HepG2 (cell line): ENCODE measurements around the gene TUBA8. TPM values are rescaled to one million over a fixed set of nuclear protein-coding genes. Genes with fewer than 3 reads are reported as not detected.
A peak's percentile ranks its signal among the peaks of the same experiment; 100 is the strongest.

Experiments
- ATAC-seq: fragments of 200-7000 bp; cut with Tn5 transposase; 3 replicates; pipeline ENCODE4 v1.9.1; 2020; ENCODE audit warnings: mild to moderate bottlenecking, moderate library complexity
- BruUV-seq: library from RNA; stranded (reverse); fragments of 400-500 nt; replicated peaks from 2 replicates; lab custom pipeline; 2021; lab: Mats Ljungman, UMichigan
- CTCF ChIA-PET: fragments of 300-600 bp; formaldehyde crosslinking; extraction: SDS; loops from one replicate; lab custom pipeline; 2021; ENCODE audit warnings: low total read pairs, inconsistent platforms, low intra/inter-chr PET ratio; lab: Yijun Ruan, JAX
- POLR2A ChIA-PET: fragments of 350-600 bp; sonication (Branson Sonifier 250); formaldehyde crosslinking; loops from one replicate; lab custom pipeline; 2020; ENCODE audit warnings: antibody characterized with exemption, inconsistent platforms; lab: Yijun Ruan, JAX
- DNase-seq: peaks from one replicate; pipeline ENCODE4 v3.0.0-alpha.2; 2015; ENCODE audit warnings: low spot score
- FAIRE-seq: peaks from 3 replicates; lab custom pipeline; 2011; peaks lifted over from hg19 to GRCh38; lab: Jason Lieb, UNC
- H2AFZ ChIP-seq: one replicate; pipeline ENCODE4 v1.6.1; 2011; ENCODE audit warnings: low read length, inconsistent platforms
- H3K27ac ChIP-seq: fragments of 300-600 bp; 3 replicates; pipeline ENCODE4 v1.8.0; 2011; ENCODE audit warnings: mixed run types, mild to moderate bottlenecking, mixed read lengths, low read length, inconsistent platforms; ENCODE audit not compliant: insufficient read depth; ENCODE audit errors: extremely low read length
- H3K27me3 ChIP-seq, 2 experiments: fragments of 200-600 bp in 1 of 2; 2 replicates in 1 of 2; 3 replicates in 1 of 2; pipeline versions ENCODE4 v1.6.0 to v1.8.0; 2011; ENCODE audit warnings: low read length in 2 of 2, mild to moderate bottlenecking in 2 of 2, moderate library complexity in 2 of 2, inconsistent platforms in 1 of 2; ENCODE audit not compliant: insufficient read depth in 2 of 2, control insufficient read depth in 1 of 2
- H3K36me3 ChIP-seq, 2 experiments: fragments of 200-600 bp in 1 of 2; replicated peaks in 1 of 2; 2 replicates in 1 of 2; 3 replicates in 1 of 2; pipeline versions ENCODE4 v1.5.1 to v1.8.0; 2011; ENCODE audit warnings: low read length in 2 of 2, inconsistent platforms in 1 of 2; ENCODE audit not compliant: insufficient read depth in 2 of 2, control insufficient read depth in 1 of 2
- H3K4me1 ChIP-seq: 2 replicates; pipeline ENCODE4 v1.5.1; 2012; ENCODE audit warnings: low read length, inconsistent platforms; ENCODE audit not compliant: insufficient read depth
- H3K4me2 ChIP-seq: 2 replicates; pipeline ENCODE4 v1.6.0; 2011; ENCODE audit warnings: low read depth, low read length, inconsistent platforms
- H3K4me3 ChIP-seq, 3 experiments: fragments of 200-600 bp in 1 of 3; sonication (generic), shearing (Covaris generic) in 1 of 3; replicated peaks in 1 of 3; 2 replicates each; pipeline ENCODE4 v1.5.1; 2011 to 2016; ENCODE audit warnings: low read length in 3 of 3, inconsistent platforms in 2 of 3, low read depth in 2 of 3, mild to moderate bottlenecking in 2 of 3, control low read depth in 1 of 3, mixed read lengths in 1 of 3; ENCODE audit not compliant: insufficient read depth in 1 of 3
- H3K79me2 ChIP-seq: one replicate; pipeline ENCODE4 v1.6.1; 2011; ENCODE audit warnings: low read length, inconsistent platforms; ENCODE audit not compliant: insufficient read depth
- H3K9ac ChIP-seq: 2 replicates; pipeline ENCODE4 v1.6.0; 2011; ENCODE audit warnings: mild to moderate bottlenecking, low read depth, low read length, inconsistent platforms; ENCODE audit not compliant: insufficient read depth
- H3K9me3 ChIP-seq: 2 replicates; pipeline ENCODE4 v1.5.1; 2012; ENCODE audit warnings: mild to moderate bottlenecking, low read length
- H4K20me1 ChIP-seq: 2 replicates; pipeline ENCODE4 v1.6.0; 2011; ENCODE audit warnings: inconsistent platforms, mild to moderate bottlenecking, low read length, moderate library complexity; ENCODE audit not compliant: insufficient read depth
- CEBPG ChIP-seq: IDR thresholded peaks from 2 replicates; pipeline ENCODE4 v1.6.1; 2016
- CREB1 ChIP-seq, 2 experiments: fragments of 450-650 bp in 1 of 2; IDR thresholded peaks; 2 replicates each; pipeline ENCODE4 v1.6.1; 2016 to 2017; ENCODE audit warnings: control low read depth in 1 of 2, mild to moderate bottlenecking in 1 of 2, missing compliant biosample characterization in 1 of 2, missing genetic modification characterization in 1 of 2
- DMAP1 ChIP-seq: IDR thresholded peaks from 2 replicates; pipeline ENCODE4 v1.6.1; 2016
- FOXA3 ChIP-seq: IDR thresholded peaks from 2 replicates; pipeline ENCODE4 v1.6.1; 2016; ENCODE audit warnings: missing genetic modification reagents, missing compliant biosample characterization
- GATA4 ChIP-seq: sonication (generic); IDR thresholded peaks from 2 replicates; pipeline ENCODE4 v1.6.1; 2016; ENCODE audit warnings: antibody characterized with exemption, low read depth, borderline replicate concordance
- PHF21A ChIP-seq: sonication (generic); formaldehyde crosslinking; IDR thresholded peaks from 2 replicates; pipeline ENCODE4 v1.5.0; 2020; ENCODE audit warnings: mild to moderate bottlenecking, missing genetic modification reagents
- STAT5B ChIP-seq: sonication (generic); formaldehyde crosslinking; IDR thresholded peaks from 2 replicates; pipeline ENCODE4 v1.4.0; 2020; ENCODE audit warnings: missing genetic modification reagents
- ZNF3 ChIP-seq: IDR thresholded peaks from 2 replicates; pipeline ENCODE4 v1.7.0; 2017; ENCODE audit warnings: inconsistent platforms
- ZNF775 ChIP-seq: sonication (generic); formaldehyde crosslinking; IDR thresholded peaks from 2 replicates; pipeline ENCODE4 v1.4.0; 2020; ENCODE audit warnings: missing genetic modification reagents, mild to moderate bottlenecking, moderate library complexity, borderline replicate concordance
- WGBS: methylation state at CpG from one replicate; pipeline ENCODE4 v1.1.6; 2017; ENCODE audit warnings: low lambda C conversion rate; 5-methylcytosine and 5-hydroxymethylcytosine counted together
- in situ Hi-C: cut with HindIII; loops from 2 replicates; pipeline ENCODE4 v1.10.0; 2017; ENCODE audit warnings: low pct_unique_long_range_greater_than_20kb; ENCODE audit not compliant: extremely low pct_ligation_motif_present
- intact Hi-C: fragments of 100-400 bp; cut with micrococcal nuclease; formaldehyde crosslinking; loops from one replicate; pipeline ENCODE4 v1.10.0; 2022; ENCODE audit not compliant: unreplicated experiment
- polyA plus RNA-seq, 8 experiments: library from polyadenylated mRNA; depleted of rRNA in 3 of 8; stranded (reverse) in 7 of 8; unstranded in 1 of 8; fragments of >200 nt; fragmentation: Illumina TruSeq in 4 of 8; extraction: Trizol in 4 of 8; gene quantifications; 2 replicates each; pipeline versions ENCODE4 v1.2.1 to v1.2.3, GENCODE V29; 2011 to 2016; ENCODE audit warnings: low read depth in 4 of 8, missing spikeins in 1 of 8, mixed read lengths in 1 of 8; ENCODE audit not compliant: insufficient read depth in 1 of 8
- total RNA-seq, 5 experiments: library from RNA; depleted of rRNA; stranded (reverse); fragments of >200 nt; fragmentation: Illumina TruSeq; extraction: Trizol; gene quantifications; 2 replicates each; pipeline ENCODE4 v1.2.3, GENCODE V29; 2016; ENCODE audit warnings: low read depth in 1 of 5
- TF ChIP-seq, protein P1 (sequence below): sonication (generic); formaldehyde crosslinking; IDR thresholded peaks from 2 replicates; pipeline ENCODE4 v1.4.0; 2020; ENCODE audit warnings: missing genetic modification reagents; ENCODE audit errors: not compliant biosample characterization

The TUBA8 gene
- total and polyA plus RNA-seq, 2 of the 13 experiments (the other 11 are each of a cell fraction or from before 2014, with no cell fraction given) = 0.35 to 0.69 TPM

DNA sequence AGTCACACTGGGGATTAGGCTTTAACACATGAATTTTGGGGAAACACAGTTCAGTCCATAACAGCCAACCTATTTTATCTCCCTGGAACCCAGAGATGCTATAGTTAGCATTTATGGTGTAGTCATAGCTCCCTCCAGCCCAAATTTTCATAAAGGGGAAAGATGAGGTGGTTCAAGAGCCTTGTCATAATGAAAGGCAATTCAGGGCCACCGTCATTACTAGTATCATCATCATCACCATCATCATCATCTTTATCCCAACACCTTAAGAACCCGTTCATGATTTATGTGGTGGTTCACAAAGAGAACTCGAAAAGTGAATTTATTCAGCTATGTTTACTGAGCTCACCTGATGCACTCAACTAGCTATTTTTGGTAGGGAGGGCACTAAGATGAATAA lies 2.4 kb upstream of the TUBA8 start:
- 0 out of 2 replicates have a peak, but pooled peaks have one; percentile 26 for TF ChIP-seq CREB1 (IDR thresholded peaks at IDR 0.05)
- no peak for TF ChIP-seq CREB1 (CRISPR knock-in tag; IDR thresholded peaks at IDR 0.05)
- no peak for TF ChIP-seq PHF21A (CRISPR knock-in tag)
- TF ChIP-seq ZNF3 (CRISPR knock-in tag) = no peak
- TF ChIP-seq CEBPG (CRISPR knock-in tag) = no peak
- TF ChIP-seq ZNF775 (CRISPR knock-in tag) = no peak
- no peak for TF ChIP-seq FOXA3 (CRISPR knock-in tag)
- DNase-seq (no peak), ATAC-seq (no peak), FAIRE-seq (no peak)
- ChIA-PET POLR2A (no interaction called here), CTCF (no interaction called here)
- H3K27ac ChIP-seq = no peak overlapping the region
- H3K4me1 ChIP-seq = peaks cover 23% of the 10 kb centered on the region
- WGBS = 73% methylated on average over 3 of the region's 3 CpGs
- H3K9ac ChIP-seq = no peak overlapping the region
- H3K79me2 ChIP-seq = no peaks in the 10 kb centered on the region
- H3K4me3 ChIP-seq = no peak overlapping the region
- H2AFZ ChIP-seq = no peak overlapping the region
- H4K20me1 ChIP-seq = peaks cover 4% of the 10 kb centered on the region; the same call in 1 of the 2 replicates
- intact Hi-C loops (no loop called here), in situ Hi-C loops (no loop called here)
- no TSS peak for BruUV-seq
- no peak overlapping the region for H3K4me2 ChIP-seq
- H3K27me3 ChIP-seq = peaks cover 8 to 27% of the 10 kb centered on the region in 2 experiments
- no peaks in the 10 kb centered on the region for H3K36me3 ChIP-seq
- no peaks in the 10 kb centered on the region for H3K9me3 ChIP-seq

DNA sequence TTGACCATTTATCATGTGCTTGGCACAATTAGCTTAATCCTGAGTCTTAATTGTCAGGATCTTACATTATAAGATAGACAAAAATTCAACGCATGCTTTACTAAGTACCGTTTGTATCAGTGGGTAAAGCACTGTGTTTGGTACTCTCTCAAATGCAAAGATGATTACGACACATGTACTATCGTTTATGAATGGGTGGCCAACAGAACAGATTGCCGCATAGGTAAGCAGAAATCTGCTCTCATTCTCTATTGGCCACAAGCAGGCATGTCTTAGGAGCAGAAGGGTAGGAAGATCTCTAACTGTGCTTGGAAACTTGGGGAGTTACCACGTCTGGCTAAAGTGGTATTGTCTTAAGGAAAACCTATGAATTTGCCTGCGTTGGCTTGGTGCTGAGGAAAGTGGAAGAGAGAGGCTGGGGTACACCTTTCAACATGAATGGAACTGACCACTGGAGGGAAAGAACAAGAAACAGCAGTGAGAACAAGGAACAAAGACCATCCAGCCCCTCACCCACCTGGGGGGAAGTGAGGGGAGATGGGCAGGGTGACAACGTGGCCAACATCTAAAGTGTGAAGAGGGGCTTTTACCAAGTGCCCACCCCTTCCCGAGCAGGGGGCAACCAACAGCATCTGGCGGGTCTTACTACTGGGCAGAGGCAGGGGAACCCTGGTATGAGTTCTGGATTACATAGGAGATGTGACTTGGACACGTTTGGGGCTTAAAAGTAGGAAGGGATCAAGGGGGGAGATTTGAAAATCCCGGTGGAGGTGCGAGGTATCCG lies 1.0 kb upstream of the TUBA8 start:
- intact Hi-C loops (no loop called here), in situ Hi-C loops (no loop called here)
- Histone ChIP-seq H3K9ac (no peak overlapping the region), H3K9me3 (no peaks in the 10 kb centered on the region), H3K4me1 (peaks cover 23% of the 10 kb centered on the region), H3K27ac (no peak overlapping the region), H3K27me3 (peaks cover 8 to 33% of the 10 kb centered on the region in 2 experiments), H3K4me2 (peak overlapping the region; percentile 85), H3K4me3 (peak overlapping the region in 1 of 3 experiments; percentile 71; a peak in 2 of 6 replicates), H3K36me3 (no peaks in the 10 kb centered on the region), H3K79me2 (no peaks in the 10 kb centered on the region), H2AFZ (no peak overlapping the region), H4K20me1 (peaks cover 4% of the 10 kb centered on the region; the same call in 1 of the 2 replicates)
- 49% methylated on average over 14 of the region's 14 CpGs for WGBS
- DNase-seq (no peak), FAIRE-seq (no peak), ATAC-seq (peak; percentile 8; the same call in 2 of the 3 replicates)
- ChIA-PET POLR2A (interaction anchor here (0.8 kb wide), 1 partner anchor 18 kb away, joined by 3 read pairs; no protein-coding TSS in a partner anchor), CTCF (no interaction called here)
- no TSS peak for BruUV-seq
- TF ChIP-seq GATA4 (no peak), CEBPG (CRISPR knock-in tag) (no peak), FOXA3 (CRISPR knock-in tag) (no peak), STAT5B (CRISPR knock-in tag) (no peak), DMAP1 (CRISPR knock-in tag) (no peak)
- TF ChIP-seq, protein P1, sequence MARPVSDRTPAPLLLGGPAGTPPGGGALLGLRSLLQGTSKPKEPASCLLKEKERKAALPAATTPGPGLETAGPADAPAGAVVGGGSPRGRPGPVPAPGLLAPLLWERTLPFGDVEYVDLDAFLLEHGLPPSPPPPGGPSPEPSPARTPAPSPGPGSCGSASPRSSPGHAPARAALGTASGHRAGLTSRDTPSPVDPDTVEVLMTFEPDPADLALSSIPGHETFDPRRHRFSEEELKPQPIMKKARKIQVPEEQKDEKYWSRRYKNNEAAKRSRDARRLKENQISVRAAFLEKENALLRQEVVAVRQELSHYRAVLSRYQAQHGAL (CRISPR knock-in tag) = no peak
